ENCODE results near the gene E4F1. TPM values are rescaled to one million over a fixed set of nuclear protein-coding genes. Genes with fewer than 3 reads are reported as not detected.

The E4F1 gene, protein sequence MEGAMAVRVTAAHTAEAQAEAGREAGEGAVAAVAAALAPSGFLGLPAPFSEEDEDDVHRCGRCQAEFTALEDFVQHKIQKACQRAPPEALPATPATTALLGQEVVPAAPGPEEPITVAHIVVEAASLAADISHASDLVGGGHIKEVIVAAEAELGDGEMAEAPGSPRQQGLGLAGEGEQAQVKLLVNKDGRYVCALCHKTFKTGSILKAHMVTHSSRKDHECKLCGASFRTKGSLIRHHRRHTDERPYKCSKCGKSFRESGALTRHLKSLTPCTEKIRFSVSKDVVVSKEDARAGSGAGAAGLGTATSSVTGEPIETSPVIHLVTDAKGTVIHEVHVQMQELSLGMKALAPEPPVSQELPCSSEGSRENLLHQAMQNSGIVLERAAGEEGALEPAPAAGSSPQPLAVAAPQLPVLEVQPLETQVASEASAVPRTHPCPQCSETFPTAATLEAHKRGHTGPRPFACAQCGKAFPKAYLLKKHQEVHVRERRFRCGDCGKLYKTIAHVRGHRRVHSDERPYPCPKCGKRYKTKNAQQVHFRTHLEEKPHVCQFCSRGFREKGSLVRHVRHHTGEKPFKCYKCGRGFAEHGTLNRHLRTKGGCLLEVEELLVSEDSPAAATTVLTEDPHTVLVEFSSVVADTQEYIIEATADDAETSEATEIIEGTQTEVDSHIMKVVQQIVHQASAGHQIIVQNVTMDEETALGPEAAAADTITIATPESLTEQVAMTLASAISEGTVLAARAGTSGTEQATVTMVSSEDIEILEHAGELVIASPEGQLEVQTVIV
- 24.5 and 26.2 TPM in 2 replicates for total RNA-seq

DNA sequence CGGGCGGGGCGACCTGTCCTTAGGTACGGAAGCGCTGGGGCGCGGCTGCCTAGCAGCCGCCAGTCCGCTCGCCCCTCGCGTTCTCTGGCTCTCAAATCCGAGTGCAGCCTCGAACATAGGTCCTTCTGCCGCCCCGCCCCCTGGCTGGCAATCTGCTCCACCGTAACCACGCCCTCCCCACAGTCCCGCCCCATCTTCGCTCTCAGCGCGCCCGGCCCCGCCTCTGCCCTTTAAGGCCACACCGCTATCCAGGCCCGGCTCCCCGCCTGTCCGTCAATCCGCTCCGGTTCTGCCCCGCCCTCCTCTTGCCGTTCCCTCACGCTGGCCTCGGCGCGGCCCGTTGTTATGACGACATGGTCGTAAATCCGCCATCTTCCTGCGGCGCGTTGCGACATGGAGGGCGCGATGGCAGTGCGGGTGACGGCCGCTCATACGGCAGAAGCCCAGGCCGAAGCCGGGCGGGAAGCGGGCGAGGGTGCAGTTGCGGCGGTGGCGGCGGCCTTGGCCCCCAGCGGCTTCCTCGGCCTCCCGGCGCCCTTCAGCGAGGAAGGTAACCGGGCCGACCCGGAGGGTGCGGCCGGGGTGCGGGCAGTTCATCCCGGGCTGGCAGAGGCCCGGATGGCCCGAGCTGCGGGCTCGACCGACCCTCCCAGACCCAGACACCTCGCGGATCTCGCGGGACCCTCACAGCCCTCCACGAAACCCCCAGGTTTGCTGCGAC, at the start of gene E4F1:
Gene E4F1 (plus strand): TSS at position 371 of the 721 bp plus-strand sequence. CDS start 23 bp downstream, at position 394.

DNA sequence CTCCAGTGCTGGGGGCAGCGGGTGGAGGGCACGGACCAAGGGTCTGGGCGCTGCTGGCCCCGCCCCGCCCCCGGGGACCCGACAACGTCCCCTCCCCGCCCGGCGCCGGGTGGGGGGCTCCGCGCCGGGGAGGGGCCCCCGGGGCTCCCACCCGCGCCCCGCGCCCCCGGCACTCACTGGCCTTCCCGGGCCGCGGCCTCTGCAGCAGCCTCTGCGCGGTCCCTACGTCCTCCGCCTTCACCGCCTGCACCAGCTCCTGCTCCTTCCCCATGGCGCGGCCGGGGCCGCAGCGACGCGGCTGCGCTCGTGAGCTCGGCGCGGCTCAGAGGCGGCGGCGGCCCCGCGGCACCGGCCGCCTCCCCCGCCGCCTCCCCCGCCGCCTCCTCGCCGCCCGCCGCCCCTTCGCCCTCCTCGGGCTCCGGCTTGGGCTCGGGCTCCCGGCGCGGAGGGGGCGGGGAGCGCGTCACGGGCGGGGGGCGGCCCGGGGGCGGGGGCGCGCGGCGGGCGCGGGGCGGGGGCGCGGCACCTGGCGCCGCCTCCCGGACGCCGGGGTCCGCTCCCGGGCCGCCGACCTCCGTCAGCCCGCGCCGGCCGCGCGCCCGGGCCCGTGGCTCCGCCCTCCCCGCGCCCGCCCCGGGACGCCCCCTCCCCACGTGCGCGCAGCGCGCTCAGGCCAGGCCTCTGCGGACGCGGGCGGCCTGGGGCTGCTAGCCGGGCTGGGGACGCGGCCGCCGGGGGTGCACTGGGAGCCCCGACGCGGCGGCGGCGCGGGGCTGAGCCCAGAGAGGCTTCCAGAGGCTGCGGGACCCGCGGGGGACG, 27.0 kb upstream of the E4F1 start, which contains the start of gene CASKIN1:
Gene CASKIN1 (minus strand): TSS at position 444 of the 819 bp plus-strand sequence. CDS start 173 bp downstream, at position 271.

DNA sequence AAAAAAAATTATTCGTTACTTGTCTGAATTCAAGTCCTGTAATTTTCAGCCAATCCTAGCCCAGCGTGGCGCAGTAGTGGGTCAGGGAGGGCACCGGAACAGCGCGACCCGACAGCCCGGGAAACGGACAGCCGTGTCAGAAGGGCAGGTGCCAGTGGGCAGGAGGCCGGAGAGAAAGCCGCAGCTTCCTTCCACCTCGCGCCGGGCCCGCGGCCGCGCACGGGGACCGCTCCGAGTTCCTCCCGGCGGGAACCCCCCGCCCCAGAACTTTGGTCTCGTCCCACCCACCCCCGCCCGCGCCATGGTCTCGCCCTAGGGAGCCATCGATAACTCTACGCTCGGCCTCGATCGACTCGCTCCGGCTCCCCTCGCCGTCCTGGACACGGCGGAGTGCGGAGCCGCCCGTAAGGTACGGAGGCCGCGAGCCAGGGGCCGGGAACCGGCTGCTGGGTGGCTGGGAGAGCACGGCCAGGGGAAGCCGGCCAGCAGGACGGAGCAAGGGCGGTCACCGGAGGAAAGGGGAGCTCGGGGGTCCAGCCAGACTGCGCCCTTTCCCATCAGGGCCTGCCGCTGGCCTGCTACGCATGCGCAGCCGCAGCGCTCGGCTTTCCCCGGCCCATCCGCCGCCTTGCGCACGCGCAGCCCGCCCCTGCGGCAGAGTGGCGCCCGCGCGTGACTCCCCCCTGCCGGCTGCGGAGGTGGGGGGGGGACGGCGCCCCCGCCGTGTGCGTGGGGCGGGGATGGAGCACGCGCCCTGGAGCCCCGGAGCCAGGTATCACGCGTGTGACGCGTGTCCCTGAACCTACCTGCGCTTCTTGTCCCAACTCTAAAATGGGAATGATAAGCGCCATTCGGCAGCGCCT, 18.1 kb upstream of the E4F1 start, which contains the start of gene MLST8:
Gene MLST8 (plus strand): TSS at position 351 of the 863 bp plus-strand sequence. CDS start 632 bp downstream, outside the sequence.

DNA sequence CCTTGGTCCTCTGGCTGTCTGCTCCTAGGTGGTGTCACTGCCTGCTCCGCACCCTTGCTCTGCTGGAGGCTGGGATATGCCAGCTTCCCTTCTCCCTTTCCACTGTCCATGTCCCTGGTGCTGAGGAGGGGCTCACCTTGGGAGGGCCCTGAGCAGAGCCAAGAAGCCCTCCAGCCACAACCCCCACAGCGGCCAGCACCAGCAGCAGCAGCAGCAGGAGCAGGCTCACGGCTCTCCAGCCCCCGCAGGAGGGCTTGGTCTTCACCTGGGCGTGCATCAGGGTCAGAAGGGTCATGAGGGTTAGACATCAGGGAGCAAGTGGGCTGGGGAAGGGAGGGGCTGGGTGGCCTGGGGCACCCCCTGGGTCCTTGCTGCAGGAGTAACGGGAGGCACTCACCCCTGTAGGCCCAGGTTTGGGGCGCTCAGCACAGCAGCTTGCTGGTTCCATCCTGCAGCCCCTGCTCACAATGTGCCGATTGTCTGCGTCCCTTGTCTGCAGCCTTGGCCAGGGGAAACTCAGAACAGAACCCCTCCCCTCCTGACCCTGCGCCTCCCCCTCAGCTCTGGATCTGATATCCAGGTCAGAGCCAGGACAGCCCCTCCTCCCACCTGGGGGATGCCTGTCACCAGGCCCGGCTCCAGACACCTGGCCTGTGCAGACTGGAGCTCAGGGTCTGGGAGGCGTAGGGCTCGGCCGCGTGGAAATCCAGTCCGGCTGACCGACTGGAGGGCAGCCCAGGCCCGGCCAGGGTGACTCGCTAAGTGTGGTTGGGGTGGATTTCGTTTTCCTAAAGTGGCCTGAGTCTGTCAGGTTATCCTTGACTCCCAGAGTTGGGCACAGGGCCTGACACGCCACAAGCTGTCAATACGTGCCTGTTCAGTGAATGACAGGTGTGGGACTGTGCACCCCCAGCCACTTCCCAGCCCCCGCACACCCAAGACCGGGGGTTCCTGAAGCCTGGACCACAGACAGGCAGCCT, 12.7 kb upstream of the E4F1 start, which contains the start of gene BRICD5:
Gene BRICD5 (minus strand): TSS at position 478 of the 980 bp plus-strand sequence. CDS start 30 bp downstream, at position 448.

DNA sequence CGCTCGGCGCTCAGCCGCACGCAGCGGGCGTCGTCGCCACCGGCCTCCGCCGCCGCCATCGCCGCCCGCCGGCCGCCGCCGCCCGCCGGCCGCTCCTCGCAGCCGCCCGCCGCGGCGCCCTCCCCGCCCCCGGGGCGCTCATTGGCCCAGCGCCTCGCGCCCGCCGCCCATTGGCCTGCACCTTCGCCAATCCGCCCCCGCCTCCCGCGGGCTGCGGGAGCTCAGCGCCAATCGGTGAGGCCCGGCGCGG, 8.7 kb upstream of the E4F1 start, which contains the start of gene PGP:
Gene PGP (minus strand): TSS at position 122 of the 250 bp plus-strand sequence. CDS start 63 bp downstream, at position 59.

DNA sequence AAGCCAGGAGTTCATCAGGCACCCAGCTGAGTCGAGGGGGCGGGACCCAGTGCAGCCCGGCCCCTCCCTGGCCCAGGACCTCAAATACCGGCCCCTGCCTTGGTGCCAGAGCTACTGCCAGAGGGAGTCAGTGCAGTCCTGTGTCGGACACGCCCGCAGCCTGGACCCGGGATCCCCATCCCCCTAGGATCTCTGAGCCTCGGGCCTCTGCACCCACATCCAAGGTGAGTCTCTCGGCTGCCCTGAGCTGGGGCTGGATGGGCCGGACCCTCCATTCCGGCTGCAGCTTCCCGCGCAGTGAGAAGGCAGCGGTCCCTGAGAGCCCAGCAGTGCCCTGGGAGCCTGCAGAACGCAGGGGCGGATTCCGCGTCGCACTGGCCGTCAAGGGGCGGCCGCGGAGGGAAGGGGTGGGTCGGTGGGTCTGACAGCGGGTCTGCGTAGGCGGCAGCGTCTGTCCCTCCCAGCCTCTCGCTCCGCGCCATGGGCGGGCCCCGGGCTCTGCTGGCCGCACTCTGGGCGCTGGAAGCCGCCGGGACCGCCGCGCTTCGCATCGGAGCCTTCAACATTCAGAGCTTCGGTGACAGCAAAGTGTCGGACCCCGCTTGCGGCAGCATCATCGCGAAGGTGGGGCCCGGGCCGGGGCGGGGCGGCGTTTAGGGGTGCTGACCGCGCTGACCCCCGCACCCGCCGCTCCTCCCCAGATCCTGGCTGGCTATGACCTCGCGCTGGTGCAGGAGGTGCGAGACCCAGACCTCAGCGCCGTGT, 13.1 kb downstream of the E4F1 start, which contains the start of gene DNASE1L2:
Gene DNASE1L2 (plus strand): TSS at position 108 of the 765 bp plus-strand sequence. CDS start 373 bp downstream, at position 481.

DNA sequence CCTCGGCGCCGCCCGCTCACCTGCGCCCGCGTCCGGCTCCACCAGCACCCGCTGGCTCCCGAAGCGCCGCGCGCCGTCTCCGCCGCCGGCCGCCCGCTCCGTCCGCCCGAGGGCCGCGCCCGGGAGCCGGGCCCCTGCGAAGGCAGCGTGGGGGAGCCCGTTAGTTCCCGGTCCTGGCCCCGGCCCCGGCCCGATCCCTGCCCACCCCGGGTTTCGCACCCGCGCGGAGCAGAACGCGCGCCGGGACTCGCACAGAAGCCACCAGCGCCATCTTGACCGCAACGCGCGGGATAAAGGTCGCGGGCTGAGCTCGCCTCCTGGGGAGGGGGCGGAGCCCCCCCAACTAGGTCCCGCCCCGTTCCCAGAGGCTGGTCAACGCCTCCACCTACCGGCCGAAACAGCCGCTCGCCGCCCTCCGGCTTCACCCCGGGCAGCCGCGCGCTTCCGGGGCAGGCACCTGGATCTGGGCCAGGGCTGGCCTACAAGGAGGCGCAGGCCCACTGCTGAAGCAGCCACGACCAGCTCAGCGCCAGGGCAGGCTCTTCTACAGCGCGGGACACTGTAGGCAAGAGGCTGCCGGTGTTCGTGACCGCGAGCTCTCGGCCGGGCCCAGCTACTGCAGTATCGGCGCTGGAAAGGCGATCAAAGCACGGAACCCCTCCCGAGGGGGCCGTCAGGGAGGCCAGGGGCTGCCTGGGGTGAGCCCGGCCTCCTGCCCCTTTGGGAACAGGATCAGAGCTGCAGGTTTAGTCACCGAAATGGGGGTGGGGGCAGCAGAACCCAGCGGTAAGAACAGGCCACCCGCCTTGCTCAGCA, 28.1 kb downstream of the E4F1 start, which contains the start of gene ECI1:
Gene ECI1 (minus strand): TSS at position 292 of the 816 bp plus-strand sequence. CDS start 21 bp downstream, at position 271.

DNA sequence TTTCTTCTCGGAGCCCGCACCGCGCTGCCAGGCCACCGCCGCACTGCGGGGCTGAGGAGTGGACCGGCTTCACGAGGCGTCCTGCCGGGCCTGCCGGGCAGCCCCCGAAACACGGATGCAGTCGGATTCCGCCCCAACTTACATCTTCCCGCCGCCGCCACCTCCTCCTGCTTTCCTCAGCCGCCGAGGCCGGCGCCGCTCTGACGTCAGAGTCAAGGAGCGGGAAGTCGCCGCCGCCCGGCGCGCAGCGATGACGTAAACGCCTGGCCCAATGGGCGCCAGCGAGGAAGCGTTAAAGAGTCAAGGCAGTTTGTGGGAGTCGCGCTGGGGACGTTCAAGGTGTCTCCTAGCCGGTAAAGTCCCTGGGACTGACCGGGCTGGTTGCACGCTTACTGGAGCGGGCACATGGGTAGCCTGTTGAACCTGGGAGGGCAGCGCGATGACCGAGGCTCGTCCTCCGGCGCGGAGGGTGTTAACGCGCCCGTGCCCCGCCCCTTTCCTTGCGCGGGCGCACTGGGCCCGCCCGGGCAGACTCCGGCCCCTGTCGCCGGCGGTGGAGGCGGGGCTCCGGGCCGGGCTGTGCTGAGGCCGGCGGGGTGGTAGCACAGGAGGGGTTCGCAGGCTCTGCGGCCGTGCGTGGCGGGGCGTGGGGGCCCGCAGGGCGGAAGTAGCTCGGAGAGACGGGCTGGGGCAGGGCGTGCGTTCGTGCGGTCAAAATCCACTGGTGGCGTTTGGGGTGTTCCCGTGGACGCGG, 44.7 kb downstream of the E4F1 start, which contains the start of gene RNPS1:
Gene RNPS1 (minus strand): TSS at position 214 of the 754 bp plus-strand sequence. CDS start 3,483 bp downstream, outside the sequence.

Other genes starting within 250 kb of the E4F1 start
- gene NOXO1, start 242.1 kb upstream of the E4F1 start, total RNA-seq, result not detected in 2 replicates
- 40.2 and 41.8 TPM in 2 replicates for gene GFER, start 239.4 kb upstream of the E4F1 start, total RNA-seq
- 1.1 and 4.6 TPM in 2 replicates for gene SYNGR3, start 233.6 kb upstream of the E4F1 start, total RNA-seq
- 41.8 and 43.2 TPM in 2 replicates for gene ZNF598, start 213.8 kb upstream of the E4F1 start, total RNA-seq
- 1.4 and 4.3 TPM in 2 replicates for gene NPW, start 203.8 kb upstream of the E4F1 start, total RNA-seq
- 62.9 and 94.0 TPM in 2 replicates for gene NHERF2, start 196.7 kb upstream of the E4F1 start, total RNA-seq
- 27.6 and 51.3 TPM in 2 replicates for gene NTHL1, start 175.8 kb upstream of the E4F1 start, total RNA-seq
- gene TSC2, start 175.6 kb upstream of the E4F1 start, total RNA-seq, result 30.8 and 63.1 TPM in 2 replicates
- gene PKD1, start 87.7 kb upstream of the E4F1 start, total RNA-seq, result 109 and 147 TPM in 2 replicates
- 1.4 and 2.3 TPM in 2 replicates for gene RAB26, start 75.0 kb upstream of the E4F1 start, total RNA-seq
- 84.5 and 106 TPM in 2 replicates for gene TRAF7, start 67.8 kb upstream of the E4F1 start, total RNA-seq
- gene CASKIN1, start 27.0 kb upstream of the E4F1 start, total RNA-seq, result 0.18 TPM in 1 of 2 replicates, not detected in the other
- gene MLST8, start 18.1 kb upstream of the E4F1 start, total RNA-seq, result 42.9 and 54.2 TPM in 2 replicates
- gene BRICD5, start 12.7 kb upstream of the E4F1 start, total RNA-seq, result under 0.01 and 2.3 TPM in 2 replicates
- 25.7 and 29.1 TPM in 2 replicates for gene PGP, start 8.8 kb upstream of the E4F1 start, total RNA-seq
- 0.18 and 5.5 TPM in 2 replicates for gene DNASE1L2, start 12.9 kb downstream of the E4F1 start, total RNA-seq
- gene ECI1, start 28.0 kb downstream of the E4F1 start, total RNA-seq, result 51.6 and 62.3 TPM in 2 replicates
- gene RNPS1, start 44.5 kb downstream of the E4F1 start, total RNA-seq, result 136 and 148 TPM in 2 replicates
- 0.18 TPM in 1 of 2 replicates, not detected in the other for gene ABCA3, start 117.1 kb downstream of the E4F1 start, total RNA-seq
- 23.4 and 25.2 TPM in 2 replicates for gene CCNF, start 205.9 kb downstream of the E4F1 start, total RNA-seq
- 10.8 and 28.8 TPM in 2 replicates for gene TEDC2, start 236.5 kb downstream of the E4F1 start, total RNA-seq
- 0.35 TPM in 1 of 2 replicates, not detected in the other for gene NTN3, start 247.7 kb downstream of the E4F1 start, total RNA-seq